Gastroesophageal sphincter (tissue), 3 donors: Measurements from ENCODE around the gene CDKN2D.

ENCODE experiments used
- EP300 ChIP-seq: sonication (generic); formaldehyde crosslinking; IDR thresholded peaks from one replicate; pipeline ENCODE4 v1.6.1; 2017; ENCODE audit warnings: antibody characterized with exemption, mild to moderate bottlenecking
- POLR2AphosphoS5 ChIP-seq: sonication (generic); formaldehyde crosslinking; IDR thresholded peaks from one replicate; pipeline ENCODE4 v1.6.1; 2017; ENCODE audit warnings: antibody characterized with exemption
- TF ChIP-seq, protein P1 (sequence below), 4 experiments: fragments of 200-600 bp in 2 of 4; fragments of 450-650 bp in 2 of 4; sonication (generic) in 1 of 4; IDR thresholded peaks; one replicate each; pipeline ENCODE4 v1.5.1; 2017 to 2019; ENCODE audit warnings: antibody characterized with exemption in 4 of 4, mild to moderate bottlenecking in 2 of 4, moderate library complexity in 2 of 4

DNA sequence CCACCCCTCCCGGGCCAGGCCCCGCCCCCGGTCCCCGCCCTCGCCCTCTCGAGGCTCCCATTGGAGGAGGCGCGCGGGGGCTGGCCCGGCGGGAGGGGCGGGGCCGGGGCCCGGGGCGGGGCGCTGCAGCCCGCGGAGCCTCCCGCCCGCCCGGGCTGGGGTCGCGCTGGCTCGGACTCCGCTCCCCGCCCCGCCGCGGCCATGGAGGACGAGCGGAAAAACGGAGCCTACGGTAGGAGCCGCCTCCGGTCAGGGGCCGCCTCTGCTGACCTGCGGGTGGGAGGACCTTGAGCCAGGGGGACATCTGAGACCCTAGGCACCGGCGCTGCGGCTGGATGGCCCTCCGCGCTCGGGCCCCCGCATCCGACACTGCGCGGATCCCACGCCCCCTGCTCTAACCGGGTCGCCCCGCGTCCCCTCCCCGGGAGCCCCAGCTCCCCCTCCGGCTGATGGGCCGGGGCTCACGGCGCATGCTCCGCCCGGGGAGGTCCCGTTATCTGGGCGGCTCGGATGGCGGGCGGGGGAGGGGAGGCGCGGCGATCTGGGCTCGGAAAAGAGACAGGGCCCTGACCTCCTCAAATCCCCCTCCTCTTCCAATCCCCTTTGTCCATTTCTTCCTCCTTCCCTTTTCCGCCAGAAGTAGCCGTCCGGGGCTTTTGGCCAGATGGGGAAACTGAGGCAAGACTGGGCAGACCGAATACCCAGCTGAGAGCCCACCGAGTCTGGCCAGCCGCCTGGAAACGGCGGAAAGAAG, 33.7 kb upstream of the CDKN2D start:
- TF ChIP-seq, protein P1, sequence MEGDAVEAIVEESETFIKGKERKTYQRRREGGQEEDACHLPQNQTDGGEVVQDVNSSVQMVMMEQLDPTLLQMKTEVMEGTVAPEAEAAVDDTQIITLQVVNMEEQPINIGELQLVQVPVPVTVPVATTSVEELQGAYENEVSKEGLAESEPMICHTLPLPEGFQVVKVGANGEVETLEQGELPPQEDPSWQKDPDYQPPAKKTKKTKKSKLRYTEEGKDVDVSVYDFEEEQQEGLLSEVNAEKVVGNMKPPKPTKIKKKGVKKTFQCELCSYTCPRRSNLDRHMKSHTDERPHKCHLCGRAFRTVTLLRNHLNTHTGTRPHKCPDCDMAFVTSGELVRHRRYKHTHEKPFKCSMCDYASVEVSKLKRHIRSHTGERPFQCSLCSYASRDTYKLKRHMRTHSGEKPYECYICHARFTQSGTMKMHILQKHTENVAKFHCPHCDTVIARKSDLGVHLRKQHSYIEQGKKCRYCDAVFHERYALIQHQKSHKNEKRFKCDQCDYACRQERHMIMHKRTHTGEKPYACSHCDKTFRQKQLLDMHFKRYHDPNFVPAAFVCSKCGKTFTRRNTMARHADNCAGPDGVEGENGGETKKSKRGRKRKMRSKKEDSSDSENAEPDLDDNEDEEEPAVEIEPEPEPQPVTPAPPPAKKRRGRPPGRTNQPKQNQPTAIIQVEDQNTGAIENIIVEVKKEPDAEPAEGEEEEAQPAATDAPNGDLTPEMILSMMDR (IDR thresholded peaks at IDR 0.05) = no peak
- TF ChIP-seq EP300 (no peak), POLR2AphosphoS5 (peak; percentile 62)
